Stomach (tissue), 9 donors: Measurements from ENCODE around the gene AMT. TPM values are rescaled to one million over a fixed set of nuclear protein-coding genes. Genes with fewer than 3 reads are reported as not detected.

Source experiments
- DNase-seq, 2 donors: peaks; one replicate each; pipeline versions ENCODE4 v3.0.0 to v3.0.0-alpha.2; 2013 to 2019
- H3K27ac ChIP-seq, 5 donors: fragments of 200-600 bp in 4 of 5; sonication (generic) in 4 of 5; one replicate each; pipeline ENCODE4 v1.5.1; 2013 to 2019; ENCODE audit warnings: mild to moderate bottlenecking in 1 of 5, moderate library complexity in 1 of 5
- H3K27me3 ChIP-seq, 3 donors: fragments of 200-600 bp; sonication (generic); one replicate each; pipeline ENCODE4 v1.5.1; 2017 to 2019; ENCODE audit warnings: mixed run types in 1 of 3
- H3K36me3 ChIP-seq, 4 donors: fragments of 200-600 bp; sonication (generic); 1 replicate in 3 of 4; 2 replicates in 1 of 4; pipeline ENCODE4 v1.5.1; 2016 to 2019
- H3K4me1 ChIP-seq, 4 donors: fragments of 200-600 bp; sonication (generic); one replicate each; pipeline ENCODE4 v1.5.1; 2016 to 2019
- H3K4me3 ChIP-seq, 4 donors: fragments of 200-600 bp; sonication (generic) in 3 of 4; one replicate each; pipeline ENCODE4 v1.5.1; 2016 to 2019; ENCODE audit warnings: mild to moderate bottlenecking in 1 of 4
- H3K9me3 ChIP-seq, 4 donors: fragments of 200-600 bp; sonication (generic); one replicate each; pipeline ENCODE4 v1.5.1; 2016 to 2019
- CTCF ChIP-seq, 7 experiments: fragments of 450-650 bp in 4 of 7; fragments of 200-600 bp in 3 of 7; sonication (generic) in 3 of 7; IDR thresholded peaks; one replicate each; pipeline ENCODE4 v1.5.1; 2016 to 2019; ENCODE audit warnings: antibody characterized with exemption in 7 of 7, control low read depth in 2 of 7, mild to moderate bottlenecking in 1 of 7
- EP300 ChIP-seq: sonication (generic); formaldehyde crosslinking; IDR thresholded peaks from one replicate; pipeline ENCODE4 v1.6.1; 2017; ENCODE audit warnings: antibody characterized with exemption
- POLR2A ChIP-seq, 4 donors: fragments of 450-650 bp; IDR thresholded peaks; one replicate each; pipeline ENCODE4 v1.6.1; 2016; ENCODE audit warnings: antibody characterized with exemption in 4 of 4, control low read depth in 2 of 4, mild to moderate bottlenecking in 1 of 4, moderate library complexity in 1 of 4
- POLR2AphosphoS5 ChIP-seq, 3 donors: sonication (generic); formaldehyde crosslinking; IDR thresholded peaks; one replicate each; pipeline ENCODE4 v1.6.1; 2016; ENCODE audit warnings: antibody characterized with exemption in 3 of 3
- WGBS, 5 donors: extraction: QIAGEN DNeasy Blood & Tissue Kit in 3 of 5; methylation state at CpG; one replicate each; pipeline versions ENCODE4 v1.1.5 to v1.1.7; 2013 to 2018; 5-methylcytosine and 5-hydroxymethylcytosine counted together
- intact Hi-C: fragments of 100-400 bp; cut with DNase I; formaldehyde crosslinking; loops from one replicate; pipeline ENCODE4 v1.15.1; 2023; ENCODE audit warnings: low total_unique reads
- polyA plus RNA-seq, 3 donors: library from polyadenylated mRNA; stranded (reverse); fragments of 200-250 nt; gene quantifications; one replicate each; pipeline ENCODE4 v1.2.3, GENCODE V29; 2013
- total RNA-seq, 5 donors: library from RNA; depleted of rRNA; stranded (reverse); fragments of >200 nt; gene quantifications; one replicate each; pipeline versions ENCODE4 v1.1.0 to v1.2.3, GENCODE V29; 2014 to 2016
- donor health status: healthy with polysubstance abuse.
- donor health status: Bipolar disorder and iron deficiency.
- donor health status: healthy.

The AMT gene
- total and polyA plus RNA-seq, 8 donors = 4.5 to 27.8 (median 13.8) TPM

- no peaks in the 10 kb centered on the region for H3K27me3 ChIP-seq
- intact Hi-C loops = no loop called here
- no peak overlapping the region for H3K4me3 ChIP-seq
- TF ChIP-seq CTCF (IDR thresholded peaks at IDR 0.05) (no peak), POLR2AphosphoS5 (IDR thresholded peaks at IDR 0.05) (no peak), EP300 (no peak), POLR2A (IDR thresholded peaks at IDR 0.05) (no peak)
- H3K27ac ChIP-seq = peak overlapping the region in 1 of 5 donors; percentile 4
- peaks cover 4 to 93% (median 58%) of the 10 kb centered on the region in 4 donors for H3K4me1 ChIP-seq
- no peaks in the 10 kb centered on the region for H3K9me3 ChIP-seq
- no peak for DNase-seq
- peaks cover 0 to 30% (median under 1%) of the 10 kb centered on the region in 4 donors for H3K36me3 ChIP-seq
- WGBS, 5 donors = 96 to 99% (median 98%) methylated on average over 6 of the region's 6 CpGs
Measured at GRCh38 chr3:49389297-49389696, 33.0 kb downstream of the AMT start.

GRCh38 chr3:49388289-49388820 lies 33.9 kb downstream of the AMT start:
- DNase-seq = no peak
- no peak for TF ChIP-seq EP300
- TF ChIP-seq POLR2AphosphoS5 (IDR thresholded peaks at IDR 0.05) = no peak
- no peak for TF ChIP-seq CTCF (IDR thresholded peaks at IDR 0.05)
- no peak for TF ChIP-seq POLR2A (IDR thresholded peaks at IDR 0.05)
- peaks cover 4 to 94% (median 58%) of the 10 kb centered on the region in 4 donors for H3K4me1 ChIP-seq
- H3K27me3 ChIP-seq = no peaks in the 10 kb centered on the region
- H3K4me3 ChIP-seq = no peak overlapping the region
- H3K36me3 ChIP-seq = peaks cover 0 to 27% (median 0%) of the 10 kb centered on the region in 4 donors
- H3K9me3 ChIP-seq = no peaks in the 10 kb centered on the region
- 73 to 100% (median 85%) methylated on average over 1 of the region's 1 CpG for WGBS, 5 donors
- no peak overlapping the region for H3K27ac ChIP-seq
- intact Hi-C loops = no loop called here

- WGBS, 5 donors = 89 to 100% (median 94%) methylated on average over 2 of the region's 2 CpGs
- no peak overlapping the region for H3K4me3 ChIP-seq
- H3K36me3 ChIP-seq = peaks cover 0 to 21% (median 0%) of the 10 kb centered on the region in 4 donors
- TF ChIP-seq POLR2A (IDR thresholded peaks at IDR 0.05) (no peak), CTCF (IDR thresholded peaks at IDR 0.05) (no peak), EP300 (no peak), POLR2AphosphoS5 (IDR thresholded peaks at IDR 0.05) (no peak)
- no peak overlapping the region for H3K27ac ChIP-seq
- intact Hi-C loops = no loop called here
- H3K27me3 ChIP-seq = no peaks in the 10 kb centered on the region
- no peak for DNase-seq
- no peaks in the 10 kb centered on the region for H3K9me3 ChIP-seq
- peaks cover 4 to 96% (median 58%) of the 10 kb centered on the region in 4 donors for H3K4me1 ChIP-seq
Measured at GRCh38 chr3:49387721-49388120, 34.6 kb downstream of the AMT start.

- 69 to 82% (median 76%) methylated on average over 11 of the region's 11 CpGs for WGBS, 5 donors
- DNase-seq = no peak
- Histone ChIP-seq H3K4me3 (no peak overlapping the region), H3K4me1 (peaks cover 4 to 99% (median 63%) of the 10 kb centered on the region in 4 donors), H3K27ac (peak overlapping the region in 2 of 5 donors; percentile 9 to 56), H3K9me3 (no peaks in the 10 kb centered on the region), H3K36me3 (peaks cover 0 to 14% (median 0%) of the 10 kb centered on the region in 4 donors), H3K27me3 (no peaks in the 10 kb centered on the region)
- TF ChIP-seq EP300 (no peak), POLR2AphosphoS5 (IDR thresholded peaks at IDR 0.05) (no peak), CTCF (IDR thresholded peaks at IDR 0.05) (no peak)
- intact Hi-C loops = no loop called here
Measured at GRCh38 chr3:49386056-49386756, 36.1 kb downstream of the AMT start.
